Thyroid gland (tissue), 4 donors: Measurements from ENCODE around the gene SCGB1C1. TPM values are rescaled to one million over a fixed set of nuclear protein-coding genes. Genes with fewer than 3 reads are reported as not detected.

Experiments used
- DNase-seq, 2 donors: peaks; one replicate each; pipeline ENCODE4 v3.0.0-alpha.2; 2019
- H3K27ac ChIP-seq, 3 donors: fragments of 200-600 bp; sonication (generic); 1 replicate in 2 of 3; 2 replicates in 1 of 3; pipeline ENCODE4 v1.5.1; 2016 to 2019; ENCODE audit warnings: mild to moderate bottlenecking in 1 of 3, moderate library complexity in 1 of 3
- H3K27me3 ChIP-seq: fragments of 200-600 bp; sonication (generic); one replicate; pipeline ENCODE4 v1.5.1; 2019
- H3K36me3 ChIP-seq, 2 donors: fragments of 200-600 bp; sonication (generic); one replicate each; pipeline ENCODE4 v1.5.1; 2016 to 2019
- H3K4me1 ChIP-seq, 2 donors: fragments of 200-600 bp; sonication (generic); one replicate each; pipeline ENCODE4 v1.5.1; 2017 to 2019
- H3K4me3 ChIP-seq, 3 donors: fragments of 200-600 bp; sonication (generic); replicated peaks in 1 of 3; 1 replicate in 2 of 3; 2 replicates in 1 of 3; pipeline ENCODE4 v1.5.1; 2016; ENCODE audit warnings: mild to moderate bottlenecking in 1 of 3
- H3K9me3 ChIP-seq: fragments of 200-600 bp; sonication (generic); one replicate; pipeline ENCODE4 v1.5.1; 2017
- CTCF ChIP-seq, 6 experiments: fragments of 200-600 bp in 3 of 6; fragments of 450-650 bp in 3 of 6; sonication (generic) in 3 of 6; IDR thresholded peaks; one replicate each; pipeline ENCODE4 v1.5.1; 2016 to 2019; ENCODE audit warnings: antibody characterized with exemption in 6 of 6, mild to moderate bottlenecking in 2 of 6, inconsistent platforms in 1 of 6, moderate library complexity in 1 of 6
- POLR2A ChIP-seq, 2 donors: fragments of 450-650 bp; IDR thresholded peaks; one replicate each; pipeline ENCODE4 v1.6.1; 2017; ENCODE audit warnings: antibody characterized with exemption in 2 of 2, mild to moderate bottlenecking in 2 of 2, moderate library complexity in 1 of 2
- WGBS, 2 donors: methylation state at CpG; one replicate each; pipeline ENCODE4 v1.1.5; 2017; 5-methylcytosine and 5-hydroxymethylcytosine counted together
- intact Hi-C: fragments of 100-400 bp; cut with DNase I; formaldehyde crosslinking; loops from one replicate; pipeline ENCODE4 v1.15.1; 2023
- total RNA-seq, 4 donors: library from RNA; depleted of rRNA; stranded (reverse); fragments of >200 nt; gene quantifications; one replicate each; pipeline ENCODE4 v1.2.3, GENCODE V29; 2016

The SCGB1C1 gene
- total RNA-seq, 4 donors from 2014 or later = not detected

- Histone ChIP-seq H3K9me3 (no peaks in the 10 kb centered on the region), H3K36me3 (peaks cover 0 to 4% of the 10 kb centered on the region in 2 donors), H3K4me3 (no peak overlapping the region), H3K27me3 (no peaks in the 10 kb centered on the region), H3K27ac (no peak overlapping the region), H3K4me1 (no peaks in the 10 kb centered on the region)
- no peak for TF ChIP-seq CTCF (IDR thresholded peaks at IDR 0.05)
- no peak for TF ChIP-seq POLR2A (IDR thresholded peaks at IDR 0.05)
- intact Hi-C loops = no loop called here
- no peak for DNase-seq
- WGBS, 2 donors = 90 to 98% methylated on average over 6 to 8 of the region's 9 CpGs
Observed at GRCh38 chr11:223884-224283, 31.0 kb downstream of the SCGB1C1 start.

GRCh38 chr11:224424-224823, 31.5 kb downstream of the SCGB1C1 start:
- Histone ChIP-seq H3K9me3 (no peaks in the 10 kb centered on the region), H3K4me3 (no peak overlapping the region), H3K4me1 (no peaks in the 10 kb centered on the region), H3K27me3 (no peaks in the 10 kb centered on the region), H3K27ac (no peak overlapping the region), H3K36me3 (peaks cover 0 to 4% of the 10 kb centered on the region in 2 donors)
- WGBS, 2 donors = 89 to 91% methylated on average over 7 of the region's 7 CpGs
- no peak for DNase-seq
- intact Hi-C loops = no loop called here
- TF ChIP-seq POLR2A (IDR thresholded peaks at IDR 0.05) = no peak
- no peak for TF ChIP-seq CTCF (IDR thresholded peaks at IDR 0.05)

GRCh38 chr11:225734-226453, 33.0 kb downstream of the SCGB1C1 start:
- no peaks in the 10 kb centered on the region for H3K4me1 ChIP-seq
- H3K36me3 ChIP-seq = peaks cover 0 to 4% of the 10 kb centered on the region in 2 donors
- no peak overlapping the region for H3K4me3 ChIP-seq
- 91% methylated on average over 10 of the region's 10 CpGs for WGBS, 2 donors
- intact Hi-C loops = no loop called here
- H3K27ac ChIP-seq = no peak overlapping the region
- no peak for TF ChIP-seq POLR2A (IDR thresholded peaks at IDR 0.05)
- H3K9me3 ChIP-seq = no peaks in the 10 kb centered on the region
- no peaks in the 10 kb centered on the region for H3K27me3 ChIP-seq
- DNase-seq = no peak

- no peak for TF ChIP-seq POLR2A (IDR thresholded peaks at IDR 0.05)
- Histone ChIP-seq H3K9me3 (no peaks in the 10 kb centered on the region), H3K27ac (no peak overlapping the region), H3K36me3 (no peaks in the 10 kb centered on the region), H3K27me3 (no peaks in the 10 kb centered on the region), H3K4me1 (no peaks in the 10 kb centered on the region), H3K4me3 (no peak overlapping the region)
- DNase-seq = no peak
- 89 to 91% methylated on average over 6 of the region's 6 CpGs for WGBS, 2 donors
- intact Hi-C loops = no loop called here
Observed at GRCh38 chr11:227824-228379, 35.0 kb downstream of the SCGB1C1 start.

- intact Hi-C loops = no loop called here
- Histone ChIP-seq H3K9me3 (no peaks in the 10 kb centered on the region), H3K36me3 (no peaks in the 10 kb centered on the region), H3K27ac (no peak overlapping the region), H3K4me1 (peaks cover 3 to 4% of the 10 kb centered on the region in 2 donors), H3K27me3 (no peaks in the 10 kb centered on the region), H3K4me3 (no peak overlapping the region)
- 95 to 99% methylated on average over 10 of the region's 10 CpGs for WGBS, 2 donors
- TF ChIP-seq CTCF (IDR thresholded peaks at IDR 0.05) = no peak
- no peak for TF ChIP-seq POLR2A (IDR thresholded peaks at IDR 0.05)
- DNase-seq = no peak
Observed at GRCh38 chr11:230431-230830, 37.6 kb downstream of the SCGB1C1 start.

- H3K9me3 ChIP-seq = no peaks in the 10 kb centered on the region
- no peak overlapping the region for H3K4me3 ChIP-seq
- 90 to 93% methylated on average over 19 to 20 of the region's 20 CpGs for WGBS, 2 donors
- no peak for DNase-seq
- peaks cover 12 to 13% of the 10 kb centered on the region in 2 donors for H3K4me1 ChIP-seq
- no peak overlapping the region for H3K27ac ChIP-seq
- no peaks in the 10 kb centered on the region for H3K27me3 ChIP-seq
- intact Hi-C loops = no loop called here
- TF ChIP-seq POLR2A (IDR thresholded peaks at IDR 0.05) (no peak), CTCF (IDR thresholded peaks at IDR 0.05) (no peak)
- no peaks in the 10 kb centered on the region for H3K36me3 ChIP-seq
Observed at GRCh38 chr11:232783-233565, 40.1 kb downstream of the SCGB1C1 start.
